ENCODE measurements around the gene CCDC32.

CCDC32 gene

GRCh38 chr15:40598672-40599071 lies 33.8 kb upstream of the CCDC32 start:
- Histone ChIP-seq H3K79me2 (ENCODE audit: insufficient read depth, low read depth) (peaks cover 56% of the 10 kb centered on the region), H4K20me1 (ENCODE audit: insufficient read depth) (no peaks in the 10 kb centered on the region), H3K27ac (no peak overlapping the region), H3K9ac (no peak overlapping the region), H3K4me3 (IDR thresholded peaks at IDR 0.05; ENCODE audit: insufficient read depth, low read depth, low read length) (no peak overlapping the region), H3K4me1 (ENCODE audit: low read depth, poor library complexity, severe bottlenecking) (peaks cover 11% of the 10 kb centered on the region), H3K4me2 (no peak overlapping the region), H2AFZ (ENCODE audit: low read depth) (no peak overlapping the region), H3K27me3 (ENCODE audit: insufficient read depth, low read depth) (no peaks in the 10 kb centered on the region), H3K36me3 (ENCODE audit: insufficient read depth) (no peaks in the 10 kb centered on the region)
- TF ChIP-seq CTCF (conservative IDR thresholded peaks at IDR 0.05; ENCODE audit: low read depth, low read length) = no peak

GRCh38 chr15:40598126-40598525 lies 33.3 kb upstream of the CCDC32 start:
- no peak overlapping the region for H3K9ac ChIP-seq
- no peak overlapping the region for H2AFZ ChIP-seq (ENCODE audit: low read depth)
- H3K79me2 ChIP-seq (ENCODE audit: insufficient read depth, low read depth) = peaks cover 56% of the 10 kb centered on the region
- no peak overlapping the region for H3K27ac ChIP-seq
- H3K36me3 ChIP-seq (ENCODE audit: insufficient read depth) = no peaks in the 10 kb centered on the region
- no peaks in the 10 kb centered on the region for H3K27me3 ChIP-seq (ENCODE audit: insufficient read depth, low read depth)
- H3K4me1 ChIP-seq (ENCODE audit: low read depth, poor library complexity, severe bottlenecking) = peaks cover 16% of the 10 kb centered on the region
- no peaks in the 10 kb centered on the region for H4K20me1 ChIP-seq (ENCODE audit: insufficient read depth)
- no peak overlapping the region for H3K4me3 ChIP-seq (IDR thresholded peaks at IDR 0.05; ENCODE audit: insufficient read depth, low read depth, low read length)
- no peak overlapping the region for H3K4me2 ChIP-seq
- TF ChIP-seq CTCF (conservative IDR thresholded peaks at IDR 0.05; ENCODE audit: low read depth, low read length) = no peak

- Histone ChIP-seq H4K20me1 (ENCODE audit: insufficient read depth) (no peaks in the 10 kb centered on the region), H3K4me2 (no peak overlapping the region), H3K9ac (no peak overlapping the region), H3K79me2 (ENCODE audit: insufficient read depth, low read depth) (peaks cover 56% of the 10 kb centered on the region), H3K4me1 (ENCODE audit: low read depth, poor library complexity, severe bottlenecking) (peaks cover 23% of the 10 kb centered on the region), H3K27ac (no peak overlapping the region), H3K36me3 (ENCODE audit: insufficient read depth) (no peaks in the 10 kb centered on the region), H3K4me3 (IDR thresholded peaks at IDR 0.05; ENCODE audit: insufficient read depth, low read depth, low read length) (no peak overlapping the region), H2AFZ (ENCODE audit: low read depth) (no peak overlapping the region), H3K27me3 (ENCODE audit: insufficient read depth, low read depth) (no peaks in the 10 kb centered on the region)
- no peak for TF ChIP-seq CTCF (conservative IDR thresholded peaks at IDR 0.05; ENCODE audit: low read depth, low read length)
Measured at GRCh38 chr15:40597024-40597423, 32.2 kb upstream of the CCDC32 start.

- no peaks in the 10 kb centered on the region for H3K36me3 ChIP-seq (ENCODE audit: insufficient read depth)
- H3K4me2 ChIP-seq = peak overlapping the region; percentile 77
- H2AFZ ChIP-seq (ENCODE audit: low read depth) = no peak overlapping the region
- H3K9ac ChIP-seq = no peak overlapping the region; the same call in 1 of the 2 replicates
- no peaks in the 10 kb centered on the region for H4K20me1 ChIP-seq (ENCODE audit: insufficient read depth)
- peaks cover 50% of the 10 kb centered on the region for H3K79me2 ChIP-seq (ENCODE audit: insufficient read depth, low read depth)
- peaks cover 23% of the 10 kb centered on the region for H3K4me1 ChIP-seq (ENCODE audit: low read depth, poor library complexity, severe bottlenecking)
- H3K27me3 ChIP-seq (ENCODE audit: insufficient read depth, low read depth) = no peaks in the 10 kb centered on the region
- no peak overlapping the region for H3K27ac ChIP-seq
- no peak for TF ChIP-seq CTCF (conservative IDR thresholded peaks at IDR 0.05; ENCODE audit: low read depth, low read length)
- no peak overlapping the region for H3K4me3 ChIP-seq (IDR thresholded peaks at IDR 0.05; ENCODE audit: insufficient read depth, low read depth, low read length)
Measured at GRCh38 chr15:40595773-40596172, 30.9 kb upstream of the CCDC32 start.

All from KMS-11 (cell line).